ENCODE results near the gene SNAP91. TPM values are rescaled to one million over a fixed set of nuclear protein-coding genes. Genes with fewer than 3 reads are reported as not detected.

The SNAP91 gene
- total RNA-seq, 1 donor from 2014 or later: not detected

DNA sequence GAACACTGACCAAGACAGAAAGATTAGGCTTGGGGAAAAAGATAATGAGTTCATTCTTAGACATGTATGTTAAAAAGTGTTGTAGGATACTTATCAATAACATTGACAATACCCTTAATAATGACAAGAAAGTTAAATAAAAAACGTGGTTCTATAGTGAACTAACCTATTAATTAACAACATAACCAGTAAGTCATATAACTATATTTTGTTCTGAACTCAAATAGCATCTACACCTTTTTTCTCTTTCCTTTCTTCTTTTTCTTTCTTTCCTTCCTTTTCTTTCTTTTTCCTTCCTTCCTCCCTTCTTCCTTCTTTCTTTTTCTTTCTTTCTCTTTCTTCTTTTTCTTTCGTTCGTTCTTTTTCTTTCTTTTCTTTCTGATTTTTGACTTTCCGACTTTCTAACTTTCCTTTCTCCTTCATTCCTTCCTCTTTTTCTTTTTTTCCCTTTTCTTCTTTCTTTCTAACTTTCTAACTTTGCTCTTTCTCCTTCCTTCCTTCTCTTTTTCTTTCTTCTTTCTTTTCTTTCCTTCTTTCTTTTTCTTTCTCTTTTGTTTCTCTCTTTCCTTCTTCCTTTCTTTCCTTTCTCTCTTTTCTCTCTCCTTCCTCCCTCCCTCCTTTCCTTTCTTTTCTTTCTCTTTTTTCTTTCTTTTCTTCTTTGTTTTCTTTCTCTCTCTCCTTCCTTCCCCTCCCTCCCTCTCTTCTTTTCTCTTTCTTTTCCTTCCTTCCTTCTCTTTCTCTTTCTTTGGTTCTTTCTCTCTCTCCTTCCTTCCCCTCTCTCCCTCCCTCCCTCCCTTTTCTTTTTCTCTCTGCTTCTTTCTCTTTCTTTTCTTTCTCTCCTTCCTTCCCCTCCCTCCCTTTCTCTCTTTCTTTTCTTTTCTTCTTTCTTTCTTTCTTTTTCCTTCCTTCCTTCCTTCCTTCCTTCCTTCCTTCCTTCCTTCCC, 172.0 kb downstream of the SNAP91 start:
- ATAC-seq: no peak

DNA sequence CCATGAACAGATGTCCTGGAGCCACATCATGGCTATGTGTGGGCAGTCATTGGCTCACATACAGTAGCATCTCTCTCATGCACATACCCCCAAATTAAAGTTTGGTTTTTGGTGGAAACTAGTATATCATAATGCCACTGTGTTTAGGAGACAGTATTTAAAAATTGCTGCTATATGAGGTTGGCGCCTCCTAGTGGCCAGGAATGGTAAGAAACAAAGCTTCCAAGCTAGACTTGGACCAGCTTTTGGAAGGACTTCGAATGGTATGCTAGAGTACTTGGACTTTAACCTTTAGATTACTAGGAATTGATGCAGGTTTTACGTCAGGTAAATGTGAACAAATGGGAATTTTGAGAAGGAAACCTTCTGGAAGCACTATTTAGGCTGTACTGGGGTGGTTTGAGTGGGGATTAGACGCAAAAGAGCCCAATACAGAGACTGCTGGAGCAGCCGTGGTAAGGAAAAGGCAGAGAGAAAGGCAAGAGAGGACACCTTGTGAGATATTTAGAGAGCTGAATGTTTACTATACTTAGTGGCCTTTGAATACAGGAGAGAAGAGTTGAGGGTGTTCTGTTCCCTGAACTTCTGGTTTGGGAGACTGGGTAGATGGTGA, 172.8 kb downstream of the SNAP91 start:
- no peak for ATAC-seq

DNA sequence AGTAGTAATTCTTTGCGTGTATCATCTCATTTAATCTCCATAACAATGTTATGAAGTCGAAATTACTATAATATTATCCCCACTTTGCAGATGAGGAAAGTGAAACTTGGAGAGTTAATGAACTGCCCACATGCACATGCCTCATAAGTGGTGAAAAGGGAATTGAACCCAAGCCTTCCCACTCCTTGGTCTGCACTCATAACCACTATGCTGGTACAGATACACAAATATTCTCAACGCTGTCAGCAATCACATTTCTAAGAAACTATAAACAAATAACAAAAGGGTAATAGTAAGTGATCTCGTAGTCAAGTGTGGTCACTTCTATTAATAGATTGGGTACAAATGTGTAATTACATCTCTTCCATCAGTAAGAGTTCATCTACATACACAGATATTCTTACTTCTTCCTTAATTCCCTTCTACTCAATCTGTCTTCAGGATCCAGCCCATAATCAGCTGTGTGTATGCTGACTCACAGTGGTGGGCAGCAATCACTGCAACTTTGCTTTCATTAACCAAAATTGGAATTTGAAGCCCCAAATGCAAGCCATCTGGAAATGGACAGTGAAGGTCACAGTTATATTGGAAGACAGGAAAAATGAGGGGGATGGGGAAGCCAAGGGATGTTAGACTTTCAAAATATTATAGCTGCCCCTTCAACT, 190.0 kb downstream of the SNAP91 start:
- no peak for ATAC-seq

DNA sequence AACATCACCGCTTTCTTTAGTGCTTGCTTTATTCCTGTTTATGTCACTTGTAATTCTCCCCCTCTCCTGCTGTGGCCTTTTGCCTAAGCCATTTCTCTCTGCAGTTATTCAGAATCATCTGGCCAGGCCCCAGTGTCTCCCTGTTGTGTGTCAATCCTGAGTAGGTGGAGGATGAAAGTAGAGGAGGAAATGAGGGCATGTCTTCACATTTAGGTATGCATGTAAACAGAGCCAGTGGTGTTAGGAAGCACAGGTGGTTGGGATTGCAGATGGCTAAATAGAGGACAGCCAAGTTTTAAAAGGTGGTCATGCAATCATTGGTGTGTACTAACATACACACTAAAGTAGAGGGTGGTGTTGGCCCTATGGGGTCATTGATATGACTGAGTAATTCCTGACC, 191.4 kb downstream of the SNAP91 start:
- no peak for ATAC-seq

DNA sequence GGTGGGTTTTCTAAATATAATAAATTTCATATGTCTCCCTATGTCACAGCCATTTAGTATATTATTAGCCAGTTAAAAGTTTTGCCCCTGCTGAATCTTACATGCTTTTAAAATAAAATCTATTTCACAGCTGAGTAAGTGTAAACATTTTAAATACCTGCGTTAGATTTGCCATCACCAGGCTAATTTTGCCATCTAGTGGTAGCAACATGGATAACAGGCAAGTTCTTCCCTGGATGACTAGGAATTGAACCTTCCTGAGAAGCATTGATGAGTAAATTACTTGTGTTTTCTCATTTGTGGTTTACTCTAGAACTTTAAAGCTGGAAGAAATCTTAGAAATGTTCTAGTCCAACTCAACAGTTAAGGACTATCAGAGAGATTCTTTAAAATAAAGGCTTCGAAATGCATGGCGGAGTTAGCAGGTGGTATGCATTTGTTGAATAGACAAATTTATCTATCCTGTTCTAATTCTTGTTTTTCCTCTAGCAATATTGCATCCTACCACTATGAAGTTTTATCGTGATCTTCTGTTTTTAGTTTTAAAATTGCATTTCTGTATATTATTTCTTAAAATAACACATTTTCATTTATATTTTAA, 193.9 kb downstream of the SNAP91 start:
- ATAC-seq: peak; percentile 57

DNA sequence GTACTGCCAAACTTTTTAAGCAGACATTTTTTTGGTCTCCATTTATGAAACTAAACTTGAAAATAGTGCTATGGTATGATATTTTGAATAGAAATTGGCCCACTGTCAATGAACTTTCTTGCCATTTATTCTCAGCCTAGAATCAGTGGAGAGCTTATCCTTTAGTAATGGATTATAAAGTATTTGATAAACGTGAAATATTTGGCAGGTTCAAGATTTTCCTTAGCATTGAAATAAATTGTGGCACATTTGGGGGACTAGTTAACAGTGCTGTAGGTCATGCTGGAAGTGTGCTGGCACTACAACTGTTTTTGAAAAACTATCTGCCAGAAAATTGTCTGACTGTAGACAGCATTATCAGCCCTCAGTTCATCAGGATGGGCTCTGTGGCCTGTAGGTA, 194.4 kb downstream of the SNAP91 start:
- no peak for ATAC-seq

DNA sequence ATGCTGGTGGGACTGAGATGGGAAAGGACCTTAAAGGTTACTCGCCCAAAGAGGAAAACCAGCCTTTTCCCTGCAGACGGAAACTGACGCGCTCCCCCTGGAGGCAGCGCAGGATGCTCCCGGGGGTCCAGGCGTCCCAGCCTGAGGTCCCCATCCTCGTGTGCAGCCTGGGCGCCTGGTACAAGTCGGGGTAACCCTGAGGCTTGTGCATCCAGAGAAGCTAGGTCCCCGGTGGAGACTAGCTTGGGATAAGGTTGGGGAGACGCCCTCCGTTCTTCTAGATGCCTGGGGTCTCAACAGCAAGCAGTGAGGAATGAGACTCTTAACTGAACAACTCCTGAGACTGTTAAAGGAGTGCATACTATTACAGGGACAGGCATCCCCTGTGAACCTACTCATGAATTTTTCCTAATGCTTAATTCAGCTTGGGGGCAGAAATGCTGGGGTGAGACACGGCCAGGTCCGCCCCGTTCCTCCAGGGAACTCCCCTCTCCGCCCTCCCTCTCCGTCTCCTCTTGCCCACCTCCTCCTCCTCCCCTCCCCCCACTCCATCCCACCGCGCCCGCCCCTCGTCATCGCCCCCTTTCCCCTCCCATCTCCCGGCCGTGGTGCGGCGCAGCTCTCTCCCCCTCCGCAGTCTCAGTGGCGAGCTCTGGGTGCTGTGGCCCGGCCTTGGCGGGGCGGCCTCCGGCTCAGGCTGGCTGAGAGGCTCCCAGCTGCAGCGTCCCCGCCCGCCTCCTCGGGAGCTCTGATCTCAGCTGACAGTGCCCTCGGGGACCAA, 196.8 kb downstream of the SNAP91 start, which contains the start of gene PRSS35:
Gene PRSS35, plus strand, starts transcription at position 634 of the 781 bp plus-strand sequence. CDS start 10,908 bp downstream, outside the sequence.
- ATAC-seq: peak; percentile 77

DNA sequence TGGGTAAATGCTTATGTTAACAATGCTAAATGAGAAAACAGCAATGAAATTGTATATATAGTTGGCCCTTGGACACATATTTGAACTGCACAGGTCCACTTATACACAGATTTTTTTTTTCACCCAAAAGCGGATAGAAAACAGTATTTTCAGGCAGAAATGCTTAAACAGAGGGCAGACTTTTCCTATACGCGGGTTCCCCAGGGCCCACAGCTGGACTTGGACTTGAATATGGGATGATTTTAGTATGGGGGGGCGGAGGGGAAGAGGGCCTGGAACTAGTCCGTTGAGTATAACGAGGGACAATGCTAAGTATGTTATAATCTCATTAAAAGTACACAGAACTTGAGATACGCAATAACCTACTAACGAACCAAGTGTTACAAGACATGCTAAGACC, 197.6 kb downstream of the SNAP91 start:
- ATAC-seq: no peak

DNA sequence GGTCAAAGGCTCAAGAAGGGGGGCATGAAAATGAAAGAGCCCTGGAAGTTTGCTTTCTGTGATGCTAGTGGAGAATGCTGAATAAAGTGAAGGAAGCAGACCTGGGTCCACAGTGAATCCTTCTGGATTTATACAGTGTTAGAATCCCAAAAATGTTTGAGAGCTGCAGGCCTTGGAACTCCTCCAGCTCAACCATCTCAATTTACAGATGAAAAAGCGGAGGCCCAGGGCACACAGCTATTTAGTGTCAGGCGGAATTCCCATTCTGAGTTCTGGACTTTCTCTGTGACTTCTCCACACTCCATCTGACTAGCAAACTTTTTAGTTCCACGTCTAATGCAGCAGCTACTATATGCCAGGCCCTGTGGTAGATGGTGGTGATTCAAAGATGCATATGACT, 198.1 kb downstream of the SNAP91 start:
- no peak for ATAC-seq

- no peak for ATAC-seq
Observed at GRCh38 chr6:83509441-83509840, 199.5 kb downstream of the SNAP91 start.

- no peak for ATAC-seq
Observed at GRCh38 chr6:83505356-83505755, 203.5 kb downstream of the SNAP91 start.

Other genes starting within 250 kb of the SNAP91 start
- not detected for gene PRSS35, start 196.6 kb downstream of the SNAP91 start, total RNA-seq
- not detected for gene RIPPLY2, start 144.3 kb upstream of the SNAP91 start, total RNA-seq
- 23.1 TPM for gene CYB5R4, start 150.6 kb upstream of the SNAP91 start, total RNA-seq

All from esophagus mucosa (tissue), 1 donor.